RKO (cell line): ENCODE results near the gene TUBD1.

Experiments used
- DNase-seq: peaks from one replicate; pipeline ENCODE4 v3.0.0-alpha.2; 2016; ENCODE audit warnings: low spot score

Gene TUBD1

GRCh38 chr17:59825533-59826322, 67.0 kb downstream of the TUBD1 start:
- DNase-seq, result peak; percentile 39

- DNase-seq, result no peak
Measured at GRCh38 chr17:59815965-59816364, 76.8 kb downstream of the TUBD1 start.

- DNase-seq, result no peak
Measured at GRCh38 chr17:59814685-59815084, 78.1 kb downstream of the TUBD1 start.

- no peak for DNase-seq
Measured at GRCh38 chr17:59814276-59814675, 78.5 kb downstream of the TUBD1 start.

- no peak for DNase-seq
Measured at GRCh38 chr17:59812139-59812538, 80.6 kb downstream of the TUBD1 start.

GRCh38 chr17:59811209-59811608, 81.5 kb downstream of the TUBD1 start:
- DNase-seq, result no peak

- no peak for DNase-seq
Measured at GRCh38 chr17:59810894-59811153, 81.9 kb downstream of the TUBD1 start.
